HL-60 (cell line): ENCODE data around the gene SYCE3.
A peak's percentile ranks its signal among the peaks of the same experiment; 100 is the strongest.

Experiments
- DNase-seq, 2 experiments: peaks; one replicate each; pipeline ENCODE4 v3.0.0-alpha.2; 2010 to 2020; ENCODE audit warnings: low read depth in 1 of 2, low spot score in 1 of 2
- H3K27ac ChIP-seq: fragments of 250-450 bp; sonication (Bioruptor Pico); replicated peaks from 2 replicates; pipeline ENCODE4 v1.5.1; 2020; ENCODE audit warnings: mild to moderate bottlenecking, moderate library complexity
- H3K27me3 ChIP-seq: fragments of 250-450 bp; sonication (Bioruptor Pico); 2 replicates; pipeline ENCODE4 v1.5.1; 2021; ENCODE audit warnings: mild to moderate bottlenecking, moderate library complexity; ENCODE audit not compliant: insufficient read depth, poor library complexity, severe bottlenecking
- H3K4me3 ChIP-seq: replicated peaks from 2 replicates; pipeline ENCODE4 v1.5.1; 2011; ENCODE audit warnings: mild to moderate bottlenecking, control low read depth, low read length; ENCODE audit not compliant: insufficient read depth
- GABPA ChIP-seq: IDR thresholded peaks from 2 replicates; pipeline ENCODE4 v1.6.1; 2012; ENCODE audit warnings: low read depth
- POLR2AphosphoS5 ChIP-seq: IDR thresholded peaks from 2 replicates; pipeline ENCODE4 v1.6.1; 2012; ENCODE audit warnings: low read depth
- SPI1 ChIP-seq: IDR thresholded peaks from 2 replicates; pipeline ENCODE4 v1.6.1; 2012; ENCODE audit warnings: low read depth, mild to moderate bottlenecking, borderline replicate concordance
- TF ChIP-seq, protein P1 (sequence below): IDR thresholded peaks from one replicate; pipeline ENCODE4 v1.5.1; 2011; ENCODE audit warnings: low read length, control low read depth, inconsistent platforms; ENCODE audit not compliant: insufficient read depth
- TF ChIP-seq, protein P2 (sequence below): IDR thresholded peaks from 2 replicates; pipeline ENCODE4 v1.6.1; 2012; ENCODE audit warnings: low read depth; ENCODE audit not compliant: insufficient replicate concordance

Gene SYCE3

DNA sequence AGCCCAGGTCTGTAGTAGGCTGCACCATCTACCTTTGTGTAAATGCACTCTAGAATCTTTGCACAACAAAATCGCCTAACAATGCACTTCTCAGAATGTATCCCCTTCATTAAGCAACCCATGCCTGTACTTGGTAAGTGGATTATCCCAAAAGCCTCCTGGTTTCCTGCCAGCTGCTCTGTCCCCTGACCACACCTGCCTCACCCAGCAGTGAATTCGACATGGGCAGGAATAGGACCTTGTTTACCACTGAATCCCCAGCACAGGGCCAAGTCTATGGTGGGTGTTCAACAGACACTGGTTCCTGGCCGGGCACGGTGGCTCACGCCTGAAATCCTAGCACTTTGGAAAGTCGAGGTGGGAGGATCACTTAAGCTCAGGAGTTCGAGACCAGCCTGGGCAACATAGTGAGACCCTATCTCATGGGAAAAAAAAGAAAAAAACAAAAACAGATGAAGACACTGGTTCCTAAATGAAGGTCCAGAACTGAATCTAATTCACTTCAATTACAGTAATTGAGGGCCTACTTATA lies 5.1 kb upstream of the SYCE3 start:
- no peaks in the 10 kb centered on the region for H3K27me3 ChIP-seq
- no peak overlapping the region for H3K4me3 ChIP-seq
- no peak for TF ChIP-seq GABPA
- no peak for TF ChIP-seq SPI1
- TF ChIP-seq POLR2AphosphoS5, result no peak
- TF ChIP-seq, protein P1, sequence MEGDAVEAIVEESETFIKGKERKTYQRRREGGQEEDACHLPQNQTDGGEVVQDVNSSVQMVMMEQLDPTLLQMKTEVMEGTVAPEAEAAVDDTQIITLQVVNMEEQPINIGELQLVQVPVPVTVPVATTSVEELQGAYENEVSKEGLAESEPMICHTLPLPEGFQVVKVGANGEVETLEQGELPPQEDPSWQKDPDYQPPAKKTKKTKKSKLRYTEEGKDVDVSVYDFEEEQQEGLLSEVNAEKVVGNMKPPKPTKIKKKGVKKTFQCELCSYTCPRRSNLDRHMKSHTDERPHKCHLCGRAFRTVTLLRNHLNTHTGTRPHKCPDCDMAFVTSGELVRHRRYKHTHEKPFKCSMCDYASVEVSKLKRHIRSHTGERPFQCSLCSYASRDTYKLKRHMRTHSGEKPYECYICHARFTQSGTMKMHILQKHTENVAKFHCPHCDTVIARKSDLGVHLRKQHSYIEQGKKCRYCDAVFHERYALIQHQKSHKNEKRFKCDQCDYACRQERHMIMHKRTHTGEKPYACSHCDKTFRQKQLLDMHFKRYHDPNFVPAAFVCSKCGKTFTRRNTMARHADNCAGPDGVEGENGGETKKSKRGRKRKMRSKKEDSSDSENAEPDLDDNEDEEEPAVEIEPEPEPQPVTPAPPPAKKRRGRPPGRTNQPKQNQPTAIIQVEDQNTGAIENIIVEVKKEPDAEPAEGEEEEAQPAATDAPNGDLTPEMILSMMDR, result no peak
- TF ChIP-seq, protein P2, sequence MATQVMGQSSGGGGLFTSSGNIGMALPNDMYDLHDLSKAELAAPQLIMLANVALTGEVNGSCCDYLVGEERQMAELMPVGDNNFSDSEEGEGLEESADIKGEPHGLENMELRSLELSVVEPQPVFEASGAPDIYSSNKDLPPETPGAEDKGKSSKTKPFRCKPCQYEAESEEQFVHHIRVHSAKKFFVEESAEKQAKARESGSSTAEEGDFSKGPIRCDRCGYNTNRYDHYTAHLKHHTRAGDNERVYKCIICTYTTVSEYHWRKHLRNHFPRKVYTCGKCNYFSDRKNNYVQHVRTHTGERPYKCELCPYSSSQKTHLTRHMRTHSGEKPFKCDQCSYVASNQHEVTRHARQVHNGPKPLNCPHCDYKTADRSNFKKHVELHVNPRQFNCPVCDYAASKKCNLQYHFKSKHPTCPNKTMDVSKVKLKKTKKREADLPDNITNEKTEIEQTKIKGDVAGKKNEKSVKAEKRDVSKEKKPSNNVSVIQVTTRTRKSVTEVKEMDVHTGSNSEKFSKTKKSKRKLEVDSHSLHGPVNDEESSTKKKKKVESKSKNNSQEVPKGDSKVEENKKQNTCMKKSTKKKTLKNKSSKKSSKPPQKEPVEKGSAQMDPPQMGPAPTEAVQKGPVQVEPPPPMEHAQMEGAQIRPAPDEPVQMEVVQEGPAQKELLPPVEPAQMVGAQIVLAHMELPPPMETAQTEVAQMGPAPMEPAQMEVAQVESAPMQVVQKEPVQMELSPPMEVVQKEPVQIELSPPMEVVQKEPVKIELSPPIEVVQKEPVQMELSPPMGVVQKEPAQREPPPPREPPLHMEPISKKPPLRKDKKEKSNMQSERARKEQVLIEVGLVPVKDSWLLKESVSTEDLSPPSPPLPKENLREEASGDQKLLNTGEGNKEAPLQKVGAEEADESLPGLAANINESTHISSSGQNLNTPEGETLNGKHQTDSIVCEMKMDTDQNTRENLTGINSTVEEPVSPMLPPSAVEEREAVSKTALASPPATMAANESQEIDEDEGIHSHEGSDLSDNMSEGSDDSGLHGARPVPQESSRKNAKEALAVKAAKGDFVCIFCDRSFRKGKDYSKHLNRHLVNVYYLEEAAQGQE, result no peak
- DNase-seq, result no peak
- H3K27ac ChIP-seq, result no peak overlapping the region

DNA sequence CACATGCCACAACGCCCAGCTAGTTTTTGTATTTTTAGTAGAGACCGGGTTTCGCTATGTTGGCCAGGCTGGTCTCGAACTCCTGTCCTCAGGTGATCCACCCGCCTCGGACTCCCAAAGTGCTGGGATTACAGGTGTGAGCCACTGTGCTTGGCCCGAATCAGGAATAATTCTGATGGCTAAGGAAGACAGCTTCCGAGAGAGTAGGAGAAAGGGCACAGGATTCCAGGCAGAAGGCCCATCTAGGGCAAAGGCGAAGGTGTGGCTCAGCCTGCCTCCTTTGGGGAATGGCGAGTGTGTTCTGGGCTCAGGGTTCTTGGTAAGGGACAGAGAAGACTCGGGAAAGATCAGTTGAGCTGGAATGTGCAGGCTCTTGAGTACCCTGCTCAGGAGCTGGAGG lies 1.6 kb upstream of the SYCE3 start:
- TF ChIP-seq, protein P2, result no peak
- no peak for TF ChIP-seq POLR2AphosphoS5
- TF ChIP-seq, protein P1, result no peak
- TF ChIP-seq GABPA, result no peak
- no peak for TF ChIP-seq SPI1
- Histone ChIP-seq H3K27me3 (no peaks in the 10 kb centered on the region), H3K4me3 (no peak overlapping the region), H3K27ac (no peak overlapping the region)
- no peak for DNase-seq

DNA sequence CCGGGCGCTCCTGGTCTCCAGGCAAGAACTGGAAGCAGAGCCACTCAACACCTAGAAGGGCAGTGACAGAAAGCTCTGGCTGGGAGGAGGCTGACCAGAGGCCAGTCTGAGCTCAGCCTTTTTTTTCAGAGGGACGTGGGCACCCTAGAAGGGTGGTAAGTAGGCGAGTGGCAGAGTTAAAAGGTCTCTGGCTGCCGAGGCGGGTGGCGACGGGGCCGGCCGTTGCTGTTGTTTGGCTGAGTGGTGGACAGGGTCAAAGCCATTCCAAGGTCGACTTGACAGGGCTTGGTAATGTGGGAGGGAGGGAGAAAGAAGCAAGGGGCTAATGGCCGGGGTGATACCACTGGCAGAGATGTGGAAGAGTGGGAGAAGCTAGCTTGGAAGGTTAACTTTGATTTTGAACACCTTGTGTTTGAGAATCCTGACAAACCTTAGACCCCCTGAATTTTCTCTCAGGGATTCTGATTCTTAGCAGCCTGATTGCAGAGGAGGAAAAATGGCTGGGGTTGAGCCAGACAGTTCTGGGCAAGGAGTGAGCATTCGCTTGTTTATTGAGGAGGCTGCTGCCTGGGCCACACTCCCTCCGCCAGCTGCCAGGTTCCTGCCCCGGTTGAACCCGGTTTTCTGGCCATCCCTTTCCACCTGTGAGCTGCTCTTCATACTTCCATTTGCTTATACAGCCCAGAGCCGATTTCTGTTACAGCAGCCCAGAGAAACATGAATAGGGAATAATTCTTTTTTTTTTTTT lies 868 bp upstream of the SYCE3 start:
- DNase-seq, result no peak
- Histone ChIP-seq H3K27me3 (no peaks in the 10 kb centered on the region), H3K4me3 (peak overlapping the region; percentile 59), H3K27ac (0 out of 2 replicates have a peak overlapping the region, but pooled peaks have one; percentile 37)
- TF ChIP-seq SPI1 (no peak), GABPA (no peak), POLR2AphosphoS5 (no peak)
- TF ChIP-seq, protein P1, result no peak
- TF ChIP-seq, protein P2, result no peak
